Tibial nerve (tissue), 4 donors: ENCODE measurements around the gene SOD3. TPM values are rescaled to one million over a fixed set of nuclear protein-coding genes. Genes with fewer than 3 reads are reported as not detected.

ENCODE experiments used
- DNase-seq, 2 donors: peaks; one replicate each; pipeline ENCODE4 v3.0.0-alpha.2; 2019; ENCODE audit warnings: low spot score in 2 of 2
- H3K27ac ChIP-seq, 4 donors: fragments of 200-600 bp; sonication (generic) in 3 of 4; one replicate each; pipeline ENCODE4 v1.5.1; 2017 to 2019; ENCODE audit warnings: mild to moderate bottlenecking in 1 of 4
- H3K27me3 ChIP-seq, 2 donors: fragments of 200-600 bp; sonication (generic) in 1 of 2; one replicate each; pipeline versions ENCODE4 v1.5.1 to v1.6.0; 2017 to 2019
- H3K36me3 ChIP-seq, 3 donors: fragments of 200-600 bp; sonication (generic); one replicate each; pipeline ENCODE4 v1.5.1; 2018 to 2019
- H3K4me1 ChIP-seq, 4 donors: fragments of 200-600 bp; sonication (generic) in 3 of 4; one replicate each; pipeline ENCODE4 v1.5.1; 2017 to 2019
- H3K4me3 ChIP-seq, 4 donors: fragments of 200-600 bp; sonication (generic) in 3 of 4; one replicate each; pipeline ENCODE4 v1.5.1; 2017 to 2019; ENCODE audit warnings: mild to moderate bottlenecking in 1 of 4, moderate library complexity in 1 of 4
- H3K9me3 ChIP-seq, 4 donors: fragments of 200-600 bp; sonication (generic) in 3 of 4; one replicate each; pipeline ENCODE4 v1.5.1; 2017 to 2019
- EP300 ChIP-seq, 2 donors: sonication (generic); formaldehyde crosslinking; IDR thresholded peaks; one replicate each; pipeline ENCODE4 v1.6.1; 2017; ENCODE audit warnings: antibody characterized with exemption in 2 of 2, mild to moderate bottlenecking in 1 of 2
- POLR2A ChIP-seq, 2 donors: fragments of 450-650 bp; IDR thresholded peaks; one replicate each; pipeline ENCODE4 v1.6.1; 2017; ENCODE audit warnings: antibody characterized with exemption in 2 of 2, mild to moderate bottlenecking in 2 of 2, moderate library complexity in 2 of 2
- WGBS, 2 donors: methylation state at CpG; one replicate each; pipeline ENCODE4 v1.1.5; 2018; 5-methylcytosine and 5-hydroxymethylcytosine counted together
- total RNA-seq, 4 donors: library from RNA; depleted of rRNA; stranded (reverse); fragments of >200 nt; gene quantifications; one replicate each; pipeline ENCODE4 v1.1.0, GENCODE V29; 2016
- TF ChIP-seq, protein P1 (sequence below), 5 experiments: fragments of 200-600 bp in 3 of 5; fragments of 450-650 bp in 2 of 5; sonication (generic) in 3 of 5; IDR thresholded peaks; one replicate each; pipeline ENCODE4 v1.5.1; 2016 to 2019; ENCODE audit warnings: antibody characterized with exemption in 5 of 5, mild to moderate bottlenecking in 3 of 5, moderate library complexity in 2 of 5

SOD3 gene
- total RNA-seq, 4 donors from 2014 or later, result 208 to 359 (median 326) TPM

DNA sequence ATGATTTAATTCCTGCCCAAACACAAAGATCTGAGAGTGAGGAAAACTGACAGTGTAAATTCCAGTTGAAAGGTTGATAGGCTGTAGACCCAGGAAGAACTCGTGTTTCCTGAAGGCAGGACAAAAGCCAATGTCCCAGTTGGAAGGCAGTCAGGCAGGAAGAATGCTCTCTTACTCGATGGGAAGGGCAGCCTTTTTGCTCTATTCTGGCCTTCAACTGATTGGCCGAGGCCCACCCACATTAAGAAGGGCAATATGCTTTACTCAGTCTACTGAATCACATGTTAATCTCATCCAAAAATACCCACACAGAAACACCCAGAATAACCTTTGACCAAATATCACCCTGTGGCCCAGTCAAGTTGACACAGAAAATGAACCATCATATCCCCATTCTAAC is 45.3 kb upstream of the SOD3 start:
- no peak overlapping the region for H3K4me3 ChIP-seq
- no peaks in the 10 kb centered on the region for H3K36me3 ChIP-seq
- no peak for DNase-seq
- no peak overlapping the region for H3K27ac ChIP-seq
- TF ChIP-seq POLR2A (IDR thresholded peaks at IDR 0.05) (no peak), EP300 (IDR thresholded peaks at IDR 0.05) (no peak)
- TF ChIP-seq, protein P1, sequence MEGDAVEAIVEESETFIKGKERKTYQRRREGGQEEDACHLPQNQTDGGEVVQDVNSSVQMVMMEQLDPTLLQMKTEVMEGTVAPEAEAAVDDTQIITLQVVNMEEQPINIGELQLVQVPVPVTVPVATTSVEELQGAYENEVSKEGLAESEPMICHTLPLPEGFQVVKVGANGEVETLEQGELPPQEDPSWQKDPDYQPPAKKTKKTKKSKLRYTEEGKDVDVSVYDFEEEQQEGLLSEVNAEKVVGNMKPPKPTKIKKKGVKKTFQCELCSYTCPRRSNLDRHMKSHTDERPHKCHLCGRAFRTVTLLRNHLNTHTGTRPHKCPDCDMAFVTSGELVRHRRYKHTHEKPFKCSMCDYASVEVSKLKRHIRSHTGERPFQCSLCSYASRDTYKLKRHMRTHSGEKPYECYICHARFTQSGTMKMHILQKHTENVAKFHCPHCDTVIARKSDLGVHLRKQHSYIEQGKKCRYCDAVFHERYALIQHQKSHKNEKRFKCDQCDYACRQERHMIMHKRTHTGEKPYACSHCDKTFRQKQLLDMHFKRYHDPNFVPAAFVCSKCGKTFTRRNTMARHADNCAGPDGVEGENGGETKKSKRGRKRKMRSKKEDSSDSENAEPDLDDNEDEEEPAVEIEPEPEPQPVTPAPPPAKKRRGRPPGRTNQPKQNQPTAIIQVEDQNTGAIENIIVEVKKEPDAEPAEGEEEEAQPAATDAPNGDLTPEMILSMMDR (IDR thresholded peaks at IDR 0.05), result no peak
- no peaks in the 10 kb centered on the region for H3K9me3 ChIP-seq
- H3K4me1 ChIP-seq, result no peaks in the 10 kb centered on the region
- no peaks in the 10 kb centered on the region for H3K27me3 ChIP-seq
- 74 to 76% methylated on average over 3 of the region's 3 CpGs for WGBS, 2 donors

DNA sequence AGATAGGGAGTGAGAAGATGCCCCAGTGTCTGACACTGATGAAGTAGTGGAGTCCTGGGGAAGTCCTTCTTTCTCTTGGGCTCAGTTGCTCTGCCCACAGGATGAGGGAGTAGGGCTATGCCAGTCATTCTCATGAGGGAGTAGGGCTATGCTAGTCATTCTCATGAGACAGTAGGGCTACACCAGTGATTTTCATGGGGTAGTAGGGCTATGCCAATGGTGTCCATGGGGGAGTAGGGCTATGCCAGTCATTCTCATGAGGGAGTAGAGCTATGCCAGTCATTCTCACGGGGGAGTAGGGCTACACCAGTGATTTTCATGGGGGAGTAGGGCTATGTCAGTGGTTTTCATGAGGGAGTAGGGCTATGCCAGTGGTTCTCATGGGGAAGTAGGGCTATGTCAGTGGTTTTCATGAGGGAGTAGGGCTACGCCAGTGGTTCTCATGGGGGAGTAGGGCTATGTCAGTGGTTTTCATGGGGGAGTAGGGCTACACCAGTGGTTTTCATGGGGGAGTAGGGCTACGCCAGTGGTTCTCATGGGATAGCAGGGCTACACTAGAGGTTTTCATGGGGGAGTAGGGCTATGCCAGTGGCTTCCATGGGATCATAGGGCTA is 43.3 kb upstream of the SOD3 start:
- Histone ChIP-seq H3K9me3 (peaks cover 0 to 14% (median 2%) of the 10 kb centered on the region in 4 donors), H3K27me3 (no peaks in the 10 kb centered on the region), H3K36me3 (no peaks in the 10 kb centered on the region), H3K4me3 (no peak overlapping the region), H3K4me1 (no peaks in the 10 kb centered on the region), H3K27ac (no peak overlapping the region)
- TF ChIP-seq, protein P1 (IDR thresholded peaks at IDR 0.05), result no peak
- TF ChIP-seq EP300 (IDR thresholded peaks at IDR 0.05) (no peak), POLR2A (IDR thresholded peaks at IDR 0.05) (no peak)
- 72 to 75% methylated on average over 3 of the region's 3 CpGs for WGBS, 2 donors
- no peak for DNase-seq

DNA sequence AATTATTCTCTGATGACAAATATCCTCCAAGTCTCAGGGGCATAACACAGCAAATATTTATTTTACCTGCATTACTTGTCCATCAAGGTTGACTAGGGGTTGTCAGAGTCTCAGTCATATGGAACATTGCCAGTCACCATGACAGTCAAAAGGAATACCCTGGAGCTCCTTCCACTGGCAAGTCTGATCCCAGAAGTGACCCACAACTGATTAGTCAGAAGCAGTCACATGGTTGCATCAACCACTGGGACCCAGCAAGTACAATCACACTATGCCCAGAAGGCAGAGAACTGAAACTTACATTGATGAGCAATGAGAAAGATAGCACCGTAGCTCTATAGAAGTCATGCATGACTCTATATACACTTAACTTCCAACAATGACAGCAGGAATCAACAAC is 41.9 kb upstream of the SOD3 start:
- Histone ChIP-seq H3K4me3 (no peak overlapping the region), H3K27me3 (no peaks in the 10 kb centered on the region), H3K27ac (no peak overlapping the region), H3K9me3 (peaks cover 0 to 28% (median 3%) of the 10 kb centered on the region in 4 donors), H3K4me1 (no peaks in the 10 kb centered on the region), H3K36me3 (no peaks in the 10 kb centered on the region)
- DNase-seq, result no peak
- TF ChIP-seq, protein P1 (IDR thresholded peaks at IDR 0.05), result no peak
- no peak for TF ChIP-seq EP300 (IDR thresholded peaks at IDR 0.05)
- no peak for TF ChIP-seq POLR2A (IDR thresholded peaks at IDR 0.05)
- 75 to 77% methylated on average over 1 of the region's 1 CpG for WGBS, 2 donors

DNA sequence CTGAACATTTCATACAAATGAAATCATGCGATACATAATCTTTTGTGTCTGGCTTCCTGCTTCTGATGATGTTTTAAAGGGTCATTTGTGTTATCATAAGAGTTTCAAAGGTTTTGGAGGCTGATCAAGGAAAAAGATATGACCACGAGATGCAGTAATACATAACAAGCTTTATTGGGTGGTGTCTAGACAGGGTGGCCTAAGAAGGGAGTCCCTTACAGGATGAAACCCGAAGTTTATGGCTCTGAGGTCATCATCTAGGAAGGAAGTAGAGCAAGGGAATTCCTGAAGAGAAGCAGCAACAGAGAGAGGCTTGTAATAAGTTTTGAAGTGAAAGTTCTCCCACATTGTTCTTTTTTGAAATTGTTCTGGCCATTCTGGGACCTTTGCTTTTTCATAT is 40.8 kb upstream of the SOD3 start:
- 17 to 21% methylated on average over 3 of the region's 3 CpGs for WGBS, 2 donors
- H3K9me3 ChIP-seq, result peaks cover 0 to 28% (median 3%) of the 10 kb centered on the region in 4 donors
- no peak for DNase-seq
- H3K4me3 ChIP-seq, result no peak overlapping the region
- no peaks in the 10 kb centered on the region for H3K4me1 ChIP-seq
- H3K36me3 ChIP-seq, result no peaks in the 10 kb centered on the region
- no peak for TF ChIP-seq POLR2A (IDR thresholded peaks at IDR 0.05)
- TF ChIP-seq EP300 (IDR thresholded peaks at IDR 0.05), result no peak
- TF ChIP-seq, protein P1 (IDR thresholded peaks at IDR 0.05), result no peak
- H3K27ac ChIP-seq, result no peak overlapping the region
- no peaks in the 10 kb centered on the region for H3K27me3 ChIP-seq

DNA sequence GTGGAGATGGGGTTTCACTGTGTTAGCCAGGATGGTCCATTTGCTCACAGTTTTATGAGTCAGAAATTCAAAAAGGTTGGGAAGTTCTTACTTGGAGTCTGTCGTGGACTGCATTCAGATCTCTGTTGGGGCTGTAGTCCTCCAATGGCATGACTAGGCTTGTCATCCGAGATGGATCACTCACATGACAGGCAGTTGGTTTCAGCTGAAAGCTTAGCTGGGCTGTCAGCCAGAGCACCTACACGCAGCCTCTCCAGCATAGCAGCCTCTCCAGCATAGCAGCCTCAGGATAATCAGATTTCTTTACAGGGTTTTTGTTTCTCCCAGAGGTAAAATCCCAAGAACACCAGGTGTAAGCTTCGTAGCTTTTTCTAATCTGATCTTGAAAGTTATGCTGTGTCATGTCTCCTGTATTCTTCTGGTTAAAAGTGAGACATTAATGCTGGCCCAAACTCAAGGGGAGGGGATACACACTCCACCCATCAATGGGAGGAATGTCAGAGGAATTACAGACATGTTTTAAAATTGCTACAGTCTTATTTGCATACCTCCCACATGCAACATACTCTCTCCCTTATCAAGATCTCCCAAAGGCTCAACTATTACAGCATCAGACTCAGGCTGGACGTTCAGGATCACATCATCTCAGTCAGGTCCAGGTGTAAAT is 31.6 kb upstream of the SOD3 start:
- Histone ChIP-seq H3K27me3 (no peaks in the 10 kb centered on the region), H3K36me3 (no peaks in the 10 kb centered on the region), H3K4me1 (no peaks in the 10 kb centered on the region), H3K27ac (no peak overlapping the region), H3K9me3 (no peaks in the 10 kb centered on the region), H3K4me3 (no peak overlapping the region)
- no peak for DNase-seq
- TF ChIP-seq POLR2A (IDR thresholded peaks at IDR 0.05) (no peak), EP300 (IDR thresholded peaks at IDR 0.05) (no peak)
- TF ChIP-seq, protein P1 (IDR thresholded peaks at IDR 0.05), result no peak
- 34 to 38% methylated on average over 5 of the region's 5 CpGs for WGBS, 2 donors
